IMR-90 (cell line): ENCODE measurements around the gene IFFO2. TPM values are rescaled to one million over a fixed set of nuclear protein-coding genes. Genes with fewer than 3 reads are reported as not detected.

Source experiments
- ATAC-seq: fragments of 200-7000 bp; cut with Tn5 transposase; 2 replicates; pipeline ENCODE4 v1.9.1; 2020; ENCODE audit warnings: low read depth, mild to moderate bottlenecking, moderate library complexity
- BruUV-seq: library from RNA; stranded (reverse); fragments of 400-500 nt; replicated peaks from 2 replicates; lab custom pipeline; 2021; lab: Mats Ljungman, UMichigan
- CTCF ChIA-PET: fragments of 300-600 bp; formaldehyde crosslinking; extraction: SDS; loops from one replicate; lab custom pipeline; 2021; ENCODE audit warnings: antibody characterized with exemption; lab: Yijun Ruan, JAX
- POLR2A ChIA-PET: fragments of 300-600 bp; sonication (Branson Sonifier 250); formaldehyde crosslinking; loops from one replicate; lab custom pipeline; 2022; ENCODE audit warnings: antibody characterized with exemption; ENCODE audit not compliant: unreplicated experiment; lab: Charles Lee
- DNase-seq: peaks from one replicate; pipeline ENCODE4 v3.0.0; 2013
- H2AFZ ChIP-seq: replicated peaks from 2 replicates; pipeline ENCODE3; 2013; ENCODE audit warnings: low read length, mild to moderate bottlenecking; ENCODE audit not compliant: poor library complexity
- H2AK5ac ChIP-seq: 2 replicates; pipeline ENCODE4 v1.6.1; 2013; ENCODE audit warnings: low read depth, low read length, inconsistent platforms
- H2AK9ac ChIP-seq: replicated peaks from 2 replicates; pipeline ENCODE3; 2013; ENCODE audit warnings: mild to moderate bottlenecking, low read depth, low read length, moderate library complexity; ENCODE audit not compliant: poor library complexity
- H2BK120ac ChIP-seq: 2 replicates; pipeline ENCODE4 v1.6.1; 2013; ENCODE audit warnings: low read depth, low read length, inconsistent platforms
- H2BK15ac ChIP-seq: 3 replicates; pipeline ENCODE4 v1.6.1; 2013; ENCODE audit warnings: low read depth, low read length, inconsistent platforms
- H2BK20ac ChIP-seq: 2 replicates; pipeline ENCODE4 v1.6.1; 2013; ENCODE audit warnings: low read depth, mild to moderate bottlenecking, inconsistent platforms, low read length, moderate library complexity
- H2BK5ac ChIP-seq: 2 replicates; pipeline ENCODE4 v1.6.1; 2013; ENCODE audit warnings: mild to moderate bottlenecking, low read depth, low read length, inconsistent platforms; ENCODE audit not compliant: poor library complexity, severe bottlenecking
- H3K14ac ChIP-seq: replicated peaks from 2 replicates; pipeline ENCODE4 v1.6.1; 2013; ENCODE audit warnings: low read depth, low read length, inconsistent platforms
- H3K18ac ChIP-seq: 2 replicates; pipeline ENCODE4 v1.6.1; 2013; ENCODE audit warnings: low read depth, low read length, control low read depth
- H3K23ac ChIP-seq: 2 replicates; pipeline ENCODE4 v1.6.1; 2013; ENCODE audit warnings: low read depth, low read length, inconsistent platforms
- H3K27ac ChIP-seq: 2 replicates; pipeline ENCODE4 v1.5.1; 2013; ENCODE audit warnings: mild to moderate bottlenecking, control low read depth, low read length; ENCODE audit not compliant: insufficient read depth
- H3K27me3 ChIP-seq: 2 replicates; pipeline ENCODE4 v1.6.1; 2013; ENCODE audit warnings: low read length; ENCODE audit not compliant: control insufficient read depth, insufficient read depth
- H3K36me3 ChIP-seq: 2 replicates; pipeline ENCODE4 v1.6.1; 2013; ENCODE audit warnings: low read length, mixed read lengths; ENCODE audit not compliant: control insufficient read depth, insufficient read depth
- H3K4ac ChIP-seq: 2 replicates; pipeline ENCODE4 v1.6.1; 2013; ENCODE audit warnings: low read depth, low read length, inconsistent platforms
- H3K4me1 ChIP-seq: 2 replicates; pipeline ENCODE4 v1.6.1; 2013; ENCODE audit warnings: low read length, mixed read lengths; ENCODE audit not compliant: control insufficient read depth, insufficient read depth
- H3K4me2 ChIP-seq: 2 replicates; pipeline ENCODE4 v1.6.1; 2013; ENCODE audit warnings: low read depth, mild to moderate bottlenecking, control low read depth, low read length, moderate library complexity
- H3K4me3 ChIP-seq: 2 replicates; pipeline ENCODE4 v1.5.1; 2013; ENCODE audit warnings: low read depth, mild to moderate bottlenecking, control low read depth, low read length, moderate library complexity; ENCODE audit not compliant: insufficient read depth
- H3K56ac ChIP-seq: 2 replicates; pipeline ENCODE4 v1.6.1; 2013; ENCODE audit warnings: low read length, inconsistent platforms; ENCODE audit not compliant: insufficient read depth; ENCODE audit errors: extremely low read depth
- H3K79me1 ChIP-seq, 2 experiments: 2 replicates each; pipeline ENCODE4 v1.6.1; 2013; ENCODE audit warnings: low read length in 2 of 2, inconsistent platforms in 1 of 2, low read depth in 1 of 2
- H3K9ac ChIP-seq: 2 replicates; pipeline ENCODE4 v1.6.1; 2013; ENCODE audit warnings: low read depth, low read length, control low read depth
- H3K9me1 ChIP-seq: 2 replicates; pipeline ENCODE4 v1.6.1; 2013; ENCODE audit warnings: low read length, inconsistent platforms; ENCODE audit not compliant: insufficient read depth
- H3K9me3 ChIP-seq: 2 replicates; pipeline ENCODE4 v1.6.1; 2013; ENCODE audit warnings: low read length; ENCODE audit not compliant: control insufficient read depth, insufficient read depth
- H4K20me1 ChIP-seq: 2 replicates; pipeline ENCODE4 v1.6.1; 2013; ENCODE audit warnings: low read length, inconsistent platforms; ENCODE audit not compliant: insufficient read depth
- H4K5ac ChIP-seq: 2 replicates; pipeline ENCODE4 v1.6.1; 2013; ENCODE audit warnings: mild to moderate bottlenecking, low read depth, low read length, control low read depth
- H4K8ac ChIP-seq, 2 experiments: 2 replicates each; pipeline ENCODE4 v1.6.1; 2013; ENCODE audit warnings: low read depth in 2 of 2, low read length in 2 of 2, control low read depth in 1 of 2, inconsistent platforms in 1 of 2
- H4K91ac ChIP-seq: 2 replicates; pipeline ENCODE4 v1.6.1; 2013; ENCODE audit warnings: low read depth, low read length, inconsistent platforms; ENCODE audit not compliant: insufficient read depth
- CEBPB ChIP-seq: IDR thresholded peaks from 2 replicates; pipeline ENCODE4 v1.6.1; 2012; ENCODE audit warnings: low read depth, low read length, improper control_type of control experiment
- CHD1 ChIP-seq: IDR thresholded peaks from 2 replicates; pipeline ENCODE4 v1.6.1; 2012; ENCODE audit warnings: low read depth, low read length, improper control_type of control experiment
- CTCF ChIP-seq: conservative IDR thresholded peaks from 2 replicates; pipeline ENCODE4 v1.5.1; 2012; ENCODE audit warnings: mild to moderate bottlenecking, low read depth, low read length, improper control_type of control experiment
- FOS ChIP-seq: fragments of 150-350 bp; IDR thresholded peaks from 2 replicates; pipeline ENCODE4 v1.6.1; 2016; ENCODE audit warnings: low read depth, low read length
- MAZ ChIP-seq: IDR thresholded peaks from 2 replicates; pipeline ENCODE4 v1.6.1; 2012; ENCODE audit warnings: low read depth, mild to moderate bottlenecking, low read length, improper control_type of control experiment, moderate library complexity, borderline replicate concordance
- MXI1 ChIP-seq: IDR thresholded peaks from 2 replicates; pipeline ENCODE4 v1.6.1; 2012; ENCODE audit warnings: low read depth, mild to moderate bottlenecking, low read length, moderate library complexity, borderline replicate concordance
- POLR2A ChIP-seq: IDR thresholded peaks from 2 replicates; pipeline ENCODE4 v1.6.1; 2012; ENCODE audit warnings: mild to moderate bottlenecking, low read depth, low read length
- RCOR1 ChIP-seq: IDR thresholded peaks from 2 replicates; pipeline ENCODE4 v1.6.1; 2012; ENCODE audit warnings: mild to moderate bottlenecking, low read length, improper control_type of control experiment; ENCODE audit not compliant: insufficient replicate concordance
- RFX5 ChIP-seq: IDR thresholded peaks from 2 replicates; pipeline ENCODE4 v1.8.0; 2012; ENCODE audit warnings: low read depth, mild to moderate bottlenecking, low read length, moderate library complexity
- SMC3 ChIP-seq: fragments of 150-350 bp; IDR thresholded peaks from 2 replicates; pipeline ENCODE4 v1.6.1; 2016; ENCODE audit warnings: low read depth, mild to moderate bottlenecking, antibody characterized with exemption, low read length, moderate library complexity
- WGBS, 2 experiments: methylation state at CpG; one replicate each; pipeline versions ENCODE4 v1.1.5 to v1.1.7; 2013; ENCODE audit warnings: missing lambda C conversion rate in 2 of 2; ENCODE audit not compliant: insufficient read length in 1 of 2; ENCODE audit errors: extremely low coverage in 2 of 2; 5-methylcytosine and 5-hydroxymethylcytosine counted together
- dilution Hi-C: fragments of 300-500 bp; cut with HindIII; formaldehyde crosslinking; loops from one replicate; pipeline ENCODE4 v1.14.3; 2018; ENCODE audit warnings: low sequenced_read_pairs; ENCODE audit not compliant: unreplicated experiment
- in situ Hi-C: fragments of 300-500 bp; cut with MboI; formaldehyde crosslinking; loops from 3 replicates; pipeline ENCODE4 v1.14.3; 2019; ENCODE audit warnings: low sequenced_read_pairs, inconsistent platforms, mixed read lengths
- intact Hi-C: fragments of 100-400 bp; cut with micrococcal nuclease; formaldehyde crosslinking; loops from 2 replicates; pipeline ENCODE4 v1.10.0; 2022
- polyA plus RNA-seq, 3 experiments: library from polyadenylated mRNA; depleted of rRNA; stranded (reverse); fragments of >200 nt; gene quantifications; 2 replicates each; pipeline ENCODE4 v1.2.3, GENCODE V29; 2012; ENCODE audit warnings: low replicate concordance in 1 of 3
- total RNA-seq: library from RNA; depleted of rRNA; stranded (reverse); fragments of >200 nt; gene quantifications from 2 replicates; pipeline ENCODE4 v1.2.3, GENCODE V29; 2012

IFFO2 gene
- total and polyA plus RNA-seq, 2 of the 4 experiments (the other 2 are of a cell fraction), result 14.5 to 18.2 TPM

GRCh38 chr1:18901147-18901951 lies 55.1 kb downstream of the IFFO2 start:
- no peaks in the 10 kb centered on the region for H3K27me3 ChIP-seq
- H3K27ac ChIP-seq, result no peak overlapping the region
- in situ Hi-C loops, result no loop called here
- H3K36me3 ChIP-seq, result no peaks in the 10 kb centered on the region
- 0 out of 2 replicates have a peak, but pooled peaks cover 5% of the 10 kb centered on the region for H3K9me1 ChIP-seq
- H3K4me2 ChIP-seq, result peak overlapping the region; percentile 85; the same call in 1 of the 2 replicates
- H2AK9ac ChIP-seq, result no peak overlapping the region
- H2BK5ac ChIP-seq, result no peak overlapping the region
- no peak overlapping the region for H4K91ac ChIP-seq
- no peaks in the 10 kb centered on the region; the same call in 1 of the 2 replicates for H4K20me1 ChIP-seq
- H3K4ac ChIP-seq, result no peak overlapping the region
- ChIA-PET CTCF (interaction anchor here (3.0 kb wide), 1 partner anchor 11 kb away, joined by 14 read pairs; no protein-coding TSS in a partner anchor), POLR2A (no interaction called here)
- dilution Hi-C loops, result no loop called here
- no peak for TF ChIP-seq CHD1
- TF ChIP-seq POLR2A, result no peak
- TF ChIP-seq CEBPB, result no peak
- no peak for TF ChIP-seq FOS
- no peak for TF ChIP-seq MAZ
- no peak for TF ChIP-seq MXI1
- no peak for TF ChIP-seq RCOR1
- no peak for TF ChIP-seq RFX5
- no peak for TF ChIP-seq SMC3
- no peak for TF ChIP-seq CTCF
- no peak overlapping the region for H2BK120ac ChIP-seq
- peak overlapping the region; percentile 81; the same call in 1 of the 2 replicates for H3K4me3 ChIP-seq
- no peak for ATAC-seq
- intact Hi-C loops, result no loop called here
- no peaks in the 10 kb centered on the region for H3K9me3 ChIP-seq
- no peak overlapping the region for H2BK15ac ChIP-seq
- 60% methylated on average over 2 of the region's 9 CpGs; no CpG with 5 or more reads in 1 of the 2 experiments for WGBS, 2 experiments
- no peak overlapping the region for H3K18ac ChIP-seq
- no peak for DNase-seq
- H3K56ac ChIP-seq, result no peak overlapping the region
- peaks cover 0 to 10% of the 10 kb centered on the region in 2 experiments; a peak in 1 of 4 replicates for H3K79me1 ChIP-seq
- H4K5ac ChIP-seq, result no peak overlapping the region
- BruUV-seq, result no TSS peak
- H2AK5ac ChIP-seq, result no peak overlapping the region
- H4K8ac ChIP-seq, result no peak overlapping the region
- no peak overlapping the region for H3K23ac ChIP-seq
- no peak overlapping the region for H3K9ac ChIP-seq
- peaks cover 2% of the 10 kb centered on the region for H3K4me1 ChIP-seq
- no peak overlapping the region for H3K14ac ChIP-seq
- H2AFZ ChIP-seq, result no peak overlapping the region
- no peak overlapping the region for H2BK20ac ChIP-seq
